ENCODE data around the gene GRID1.
"Not testable (repeated sequence)": the region's sequence is repeated elsewhere in the genome, so short reads cannot be mapped to it uniquely, and the experiment has no call there.

GRID1 gene

GRCh38 chr10:86078639-86079035 lies 288.0 kb downstream of the GRID1 start:
- no peak for TF ChIP-seq CTCF (IDR thresholded peaks at IDR 0.05; ENCODE audit: insufficient read depth, missing control alignments)
- FAIRE-seq (no peak), DNase-seq (ENCODE audit: insufficient read length, low spot score) (no peak)

- no peak for TF ChIP-seq CTCF (IDR thresholded peaks at IDR 0.05; ENCODE audit: insufficient read depth, missing control alignments)
- DNase-seq (ENCODE audit: insufficient read length, low spot score) (no peak), FAIRE-seq (no peak)
These were observed 288.5 kb downstream of the GRID1 start for GRCh38 chr10:86077871-86078638.

- no peak for DNase-seq (ENCODE audit: insufficient read length, low spot score)
- no peak for TF ChIP-seq CTCF (IDR thresholded peaks at IDR 0.05; ENCODE audit: insufficient read depth, missing control alignments)
- no peak for FAIRE-seq
These were observed 289.3 kb downstream of the GRID1 start for GRCh38 chr10:86077271-86077670.

- FAIRE-seq, result peak; percentile 48
- not testable (repeated sequence) for DNase-seq (ENCODE audit: insufficient read length, low spot score)
These were observed 290.1 kb downstream of the GRID1 start for GRCh38 chr10:86076497-86076896.

- FAIRE-seq (no peak), DNase-seq (ENCODE audit: insufficient read length, low spot score) (no peak)
- TF ChIP-seq CTCF (IDR thresholded peaks at IDR 0.05; ENCODE audit: insufficient read depth, missing control alignments), result no peak
These were observed 291.1 kb downstream of the GRID1 start for GRCh38 chr10:86075512-86075911.

GRCh38 chr10:86074294-86074693 lies 292.3 kb downstream of the GRID1 start:
- FAIRE-seq (no peak), DNase-seq (ENCODE audit: insufficient read length, low spot score) (no peak)
- no peak for TF ChIP-seq CTCF (IDR thresholded peaks at IDR 0.05; ENCODE audit: insufficient read depth, missing control alignments)

GRCh38 chr10:86073199-86073977 lies 293.2 kb downstream of the GRID1 start:
- TF ChIP-seq CTCF (IDR thresholded peaks at IDR 0.05; ENCODE audit: insufficient read depth, missing control alignments), result no peak
- FAIRE-seq, result no peak
- no peak for DNase-seq (ENCODE audit: insufficient read length, low spot score)
